Neural cell (in vitro differentiated cells): ENCODE data around the gene TRUB2. TPM values are rescaled to one million over a fixed set of nuclear protein-coding genes. Genes with fewer than 3 reads are reported as not detected.

Source experiments
- H2AFZ ChIP-seq: fragments of 200-600, 300-800 bp; sonication (generic), shearing (Covaris generic); 2 replicates; pipeline ENCODE4 v1.6.0; 2014; ENCODE audit warnings: low read depth, mild to moderate bottlenecking, antibody characterized with exemption, low read length, moderate library complexity
- H3F3A ChIP-seq: fragments of 200-600 bp; shearing (Covaris generic); 2 replicates; pipeline ENCODE4 v1.6.1; 2016; ENCODE audit warnings: mild to moderate bottlenecking, moderate library complexity, mixed read lengths, antibody characterized with exemption, low read length; ENCODE audit not compliant: insufficient read depth, poor library complexity, severe bottlenecking
- H3K27ac ChIP-seq: fragments of 200-600, 300-800 bp; sonication (generic), shearing (Covaris generic); 2 replicates; pipeline ENCODE4 v1.5.1; 2014; ENCODE audit warnings: mild to moderate bottlenecking, low read length, moderate library complexity
- H3K27me3 ChIP-seq: fragments of 300-800, 200-600 bp; sonication (generic), shearing (Covaris generic); 2 replicates; pipeline ENCODE4 v1.6.0; 2014; ENCODE audit warnings: mild to moderate bottlenecking, low read depth, low read length, moderate library complexity; ENCODE audit not compliant: insufficient read depth
- H3K36me3 ChIP-seq: fragments of 300-800, 200-600 bp; sonication (generic), shearing (Covaris generic); 2 replicates; pipeline ENCODE4 v1.5.1; 2014; ENCODE audit warnings: mild to moderate bottlenecking, antibody characterized with exemption, low read length, moderate library complexity; ENCODE audit not compliant: insufficient read depth
- H3K4me2 ChIP-seq: fragments of 300-800, 200-600 bp; sonication (generic), shearing (Covaris generic); 2 replicates; pipeline ENCODE4 v1.6.0; 2014; ENCODE audit warnings: mild to moderate bottlenecking, low read length
- H3K4me3 ChIP-seq: fragments of 300-800, 200-600 bp; sonication (generic), shearing (Covaris generic); 2 replicates; pipeline ENCODE4 v1.5.1; 2014; ENCODE audit warnings: mild to moderate bottlenecking, low read length, moderate library complexity
- H3K79me2 ChIP-seq: fragments of 200-600 bp; shearing (Covaris generic); replicated peaks from 2 replicates; pipeline ENCODE4 v1.6.0; 2014; ENCODE audit warnings: mild to moderate bottlenecking, low read length, moderate library complexity; ENCODE audit not compliant: insufficient read depth
- H3K9ac ChIP-seq: fragments of 300-800, 200-600 bp; sonication (generic), shearing (Covaris generic); 2 replicates; pipeline ENCODE4 v1.6.1; 2016; ENCODE audit warnings: mild to moderate bottlenecking, low read length, mixed read lengths
- H3K9me2 ChIP-seq: fragments of 200-600 bp; shearing (Covaris generic); 2 replicates; pipeline ENCODE4 v1.6.1; 2016; ENCODE audit warnings: mild to moderate bottlenecking, low read length, mixed read lengths; ENCODE audit not compliant: insufficient read depth
- H3K9me3 ChIP-seq: fragments of 200-600, 300-800 bp; sonication (generic), shearing (Covaris generic); 2 replicates; pipeline ENCODE4 v1.6.1; 2016; ENCODE audit warnings: mild to moderate bottlenecking, mixed run types, low read length, moderate library complexity, mixed read lengths
- H4K20me1 ChIP-seq: fragments of 200-600 bp; shearing (Covaris generic); 2 replicates; pipeline ENCODE4 v1.6.1; 2016; ENCODE audit warnings: mild to moderate bottlenecking, mixed run types; ENCODE audit not compliant: insufficient read depth
- EP300 ChIP-seq: fragments of 450-650 bp; conservative IDR thresholded peaks from 2 replicates; pipeline ENCODE4 v1.6.1; 2014; ENCODE audit warnings: antibody characterized with exemption, mild to moderate bottlenecking, moderate library complexity; ENCODE audit not compliant: poor library complexity, severe bottlenecking
- EZH2 ChIP-seq: fragments of 200-600, 300-800 bp; shearing (Covaris generic), sonication (generic); IDR thresholded peaks from 2 replicates; pipeline ENCODE4 v1.6.1; 2014; ENCODE audit warnings: antibody characterized with exemption, low read length, borderline replicate concordance, mild to moderate bottlenecking; ENCODE audit not compliant: insufficient read depth, poor library complexity, severe bottlenecking
- MXI1 ChIP-seq: fragments of 450-650 bp; conservative IDR thresholded peaks from 2 replicates; pipeline ENCODE4 v1.6.1; 2014; ENCODE audit warnings: antibody characterized with exemption, mild to moderate bottlenecking; ENCODE audit not compliant: poor library complexity, severe bottlenecking
- POLR2AphosphoS5 ChIP-seq: IDR thresholded peaks from 2 replicates; pipeline ENCODE4 v1.6.1; 2012
- RAD21 ChIP-seq: fragments of 450-650 bp; conservative IDR thresholded peaks from 2 replicates; pipeline ENCODE4 v1.6.1; 2014; ENCODE audit warnings: antibody characterized with exemption, mild to moderate bottlenecking, moderate library complexity
- SMC3 ChIP-seq: fragments of 450-650 bp; conservative IDR thresholded peaks from 2 replicates; pipeline ENCODE4 v1.6.1; 2014; ENCODE audit warnings: antibody characterized with exemption, mild to moderate bottlenecking, moderate library complexity; ENCODE audit not compliant: poor library complexity
- TAF1 ChIP-seq: IDR thresholded peaks from 2 replicates; pipeline ENCODE4 v1.6.1; 2012; ENCODE audit warnings: low read depth
- polyA plus RNA-seq: library from polyadenylated mRNA; depleted of rRNA; stranded (reverse); fragments of >200 nt; gene quantifications from 2 replicates; pipeline ENCODE4 v1.2.3, GENCODE V29; 2014
- TF ChIP-seq, protein P1 (sequence below): IDR thresholded peaks from 2 replicates; pipeline ENCODE4 v1.6.1; 2012; ENCODE audit warnings: borderline replicate concordance
- TF ChIP-seq, protein P2 (sequence below): fragments of 450-650 bp; IDR thresholded peaks from 2 replicates; pipeline ENCODE4 v1.5.1; 2014; ENCODE audit warnings: antibody characterized with exemption, mild to moderate bottlenecking, moderate library complexity; ENCODE audit not compliant: poor library complexity, severe bottlenecking

The TRUB2 gene
- polyA plus RNA-seq, 1 donor from 2014 or later = 22.3 TPM

DNA sequence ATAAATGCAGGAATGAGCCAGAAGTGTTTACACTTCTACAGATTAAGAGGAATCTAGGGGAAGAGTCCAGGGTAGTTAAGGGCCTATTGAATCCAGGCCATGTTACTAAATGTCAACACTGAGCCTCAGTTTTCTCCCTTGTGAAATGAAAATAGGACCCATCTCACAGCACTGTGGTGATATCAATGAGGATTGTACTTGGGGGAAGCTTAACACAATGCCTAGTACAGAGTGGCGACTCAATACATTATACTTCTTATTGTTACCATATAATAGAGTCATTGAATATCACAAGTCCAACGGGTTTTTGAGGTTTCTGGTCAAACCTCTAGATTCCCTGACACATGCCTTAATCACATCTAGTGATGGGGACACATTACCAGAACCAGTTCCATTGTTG, 4.6 kb downstream of the TRUB2 start:
- no peaks in the 10 kb centered on the region for H3K9me3 ChIP-seq
- no peaks in the 10 kb centered on the region for H3K9me2 ChIP-seq
- H2AFZ ChIP-seq = no peak overlapping the region
- H3F3A ChIP-seq = no peaks in the 10 kb centered on the region
- no peaks in the 10 kb centered on the region for H3K36me3 ChIP-seq
- no peak overlapping the region for H3K4me3 ChIP-seq
- no peaks in the 10 kb centered on the region for H4K20me1 ChIP-seq
- no peaks in the 10 kb centered on the region for H3K27me3 ChIP-seq
- H3K9ac ChIP-seq = no peak overlapping the region
- TF ChIP-seq POLR2AphosphoS5 = no peak
- no peak for TF ChIP-seq SMC3
- TF ChIP-seq, protein P1, sequence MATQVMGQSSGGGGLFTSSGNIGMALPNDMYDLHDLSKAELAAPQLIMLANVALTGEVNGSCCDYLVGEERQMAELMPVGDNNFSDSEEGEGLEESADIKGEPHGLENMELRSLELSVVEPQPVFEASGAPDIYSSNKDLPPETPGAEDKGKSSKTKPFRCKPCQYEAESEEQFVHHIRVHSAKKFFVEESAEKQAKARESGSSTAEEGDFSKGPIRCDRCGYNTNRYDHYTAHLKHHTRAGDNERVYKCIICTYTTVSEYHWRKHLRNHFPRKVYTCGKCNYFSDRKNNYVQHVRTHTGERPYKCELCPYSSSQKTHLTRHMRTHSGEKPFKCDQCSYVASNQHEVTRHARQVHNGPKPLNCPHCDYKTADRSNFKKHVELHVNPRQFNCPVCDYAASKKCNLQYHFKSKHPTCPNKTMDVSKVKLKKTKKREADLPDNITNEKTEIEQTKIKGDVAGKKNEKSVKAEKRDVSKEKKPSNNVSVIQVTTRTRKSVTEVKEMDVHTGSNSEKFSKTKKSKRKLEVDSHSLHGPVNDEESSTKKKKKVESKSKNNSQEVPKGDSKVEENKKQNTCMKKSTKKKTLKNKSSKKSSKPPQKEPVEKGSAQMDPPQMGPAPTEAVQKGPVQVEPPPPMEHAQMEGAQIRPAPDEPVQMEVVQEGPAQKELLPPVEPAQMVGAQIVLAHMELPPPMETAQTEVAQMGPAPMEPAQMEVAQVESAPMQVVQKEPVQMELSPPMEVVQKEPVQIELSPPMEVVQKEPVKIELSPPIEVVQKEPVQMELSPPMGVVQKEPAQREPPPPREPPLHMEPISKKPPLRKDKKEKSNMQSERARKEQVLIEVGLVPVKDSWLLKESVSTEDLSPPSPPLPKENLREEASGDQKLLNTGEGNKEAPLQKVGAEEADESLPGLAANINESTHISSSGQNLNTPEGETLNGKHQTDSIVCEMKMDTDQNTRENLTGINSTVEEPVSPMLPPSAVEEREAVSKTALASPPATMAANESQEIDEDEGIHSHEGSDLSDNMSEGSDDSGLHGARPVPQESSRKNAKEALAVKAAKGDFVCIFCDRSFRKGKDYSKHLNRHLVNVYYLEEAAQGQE = no peak
- no peak for TF ChIP-seq TAF1
- TF ChIP-seq, protein P2, sequence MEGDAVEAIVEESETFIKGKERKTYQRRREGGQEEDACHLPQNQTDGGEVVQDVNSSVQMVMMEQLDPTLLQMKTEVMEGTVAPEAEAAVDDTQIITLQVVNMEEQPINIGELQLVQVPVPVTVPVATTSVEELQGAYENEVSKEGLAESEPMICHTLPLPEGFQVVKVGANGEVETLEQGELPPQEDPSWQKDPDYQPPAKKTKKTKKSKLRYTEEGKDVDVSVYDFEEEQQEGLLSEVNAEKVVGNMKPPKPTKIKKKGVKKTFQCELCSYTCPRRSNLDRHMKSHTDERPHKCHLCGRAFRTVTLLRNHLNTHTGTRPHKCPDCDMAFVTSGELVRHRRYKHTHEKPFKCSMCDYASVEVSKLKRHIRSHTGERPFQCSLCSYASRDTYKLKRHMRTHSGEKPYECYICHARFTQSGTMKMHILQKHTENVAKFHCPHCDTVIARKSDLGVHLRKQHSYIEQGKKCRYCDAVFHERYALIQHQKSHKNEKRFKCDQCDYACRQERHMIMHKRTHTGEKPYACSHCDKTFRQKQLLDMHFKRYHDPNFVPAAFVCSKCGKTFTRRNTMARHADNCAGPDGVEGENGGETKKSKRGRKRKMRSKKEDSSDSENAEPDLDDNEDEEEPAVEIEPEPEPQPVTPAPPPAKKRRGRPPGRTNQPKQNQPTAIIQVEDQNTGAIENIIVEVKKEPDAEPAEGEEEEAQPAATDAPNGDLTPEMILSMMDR = no peak
- TF ChIP-seq MXI1 = no peak
- TF ChIP-seq RAD21 = no peak
- no peak for TF ChIP-seq EZH2
- TF ChIP-seq EP300 = no peak
- H3K79me2 ChIP-seq = peaks cover 12% of the 10 kb centered on the region
- H3K27ac ChIP-seq = no peak overlapping the region
- no peak overlapping the region for H3K4me2 ChIP-seq

DNA sequence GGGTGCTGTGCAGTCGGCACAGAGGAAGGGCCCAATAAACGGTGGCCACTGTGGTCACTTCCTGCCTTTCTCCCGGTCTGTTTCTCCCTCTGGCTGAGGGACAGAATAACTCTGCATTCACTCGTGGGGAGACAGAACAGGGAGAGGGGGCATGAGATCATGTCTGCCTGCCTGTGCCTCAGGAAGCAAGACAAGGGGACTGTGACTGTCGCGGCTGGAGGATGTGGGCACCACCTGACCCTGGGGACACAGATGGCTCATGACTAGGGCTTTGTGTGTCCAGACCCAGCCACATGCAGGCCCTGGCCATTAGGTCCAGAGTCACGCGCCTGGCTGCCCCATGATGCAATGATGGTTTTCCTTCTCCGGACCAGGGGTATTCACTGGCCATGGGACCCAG, 5.8 kb downstream of the TRUB2 start:
- Histone ChIP-seq H2AFZ (no peak overlapping the region), H3K4me2 (no peak overlapping the region), H3K4me3 (no peak overlapping the region), H3K36me3 (no peaks in the 10 kb centered on the region), H3K79me2 (peaks cover 5% of the 10 kb centered on the region), H3F3A (no peaks in the 10 kb centered on the region), H4K20me1 (no peaks in the 10 kb centered on the region), H3K9ac (no peak overlapping the region), H3K9me3 (no peaks in the 10 kb centered on the region), H3K27ac (no peak overlapping the region), H3K9me2 (no peaks in the 10 kb centered on the region), H3K27me3 (no peaks in the 10 kb centered on the region)
- no peak for TF ChIP-seq TAF1
- TF ChIP-seq MXI1 = no peak
- TF ChIP-seq EZH2 = no peak
- TF ChIP-seq POLR2AphosphoS5 = no peak
- TF ChIP-seq, protein P2 = no peak
- no peak for TF ChIP-seq EP300
- TF ChIP-seq, protein P1 = no peak
- TF ChIP-seq RAD21 = no peak
- TF ChIP-seq SMC3 = no peak
